BJ (cell line): ENCODE results near the gene IL12A. TPM values are rescaled to one million over a fixed set of nuclear protein-coding genes. Genes with fewer than 3 reads are reported as not detected.

Experiments used
- CTCF ChIA-PET: fragments of 350-600 bp; formaldehyde crosslinking; extraction: SDS; loops from one replicate; lab custom pipeline; 2021; ENCODE audit warnings: antibody characterized with exemption, inconsistent platforms; lab: Yijun Ruan, JAX
- POLR2A ChIA-PET: fragments of 300-600 bp; sonication (Branson Sonifier 250); formaldehyde crosslinking; extraction: SDS; loops from one replicate; lab custom pipeline; 2021; ENCODE audit warnings: antibody characterized with exemption; lab: Charles Lee
- DNase-seq: peaks from one replicate; pipeline ENCODE4 v3.0.0-alpha.2; 2011; ENCODE audit warnings: low read depth
- H3K27me3 ChIP-seq: 2 replicates; pipeline ENCODE4 v1.6.0; 2011; ENCODE audit warnings: low read length; ENCODE audit not compliant: control insufficient read depth, insufficient read depth
- H3K36me3 ChIP-seq: 2 replicates; pipeline ENCODE4 v1.5.1; 2011; ENCODE audit warnings: low read length; ENCODE audit not compliant: control insufficient read depth, insufficient read depth
- H3K4me3 ChIP-seq: 2 replicates; pipeline ENCODE4 v1.5.1; 2011; ENCODE audit warnings: low read depth, mild to moderate bottlenecking, control low read depth, low read length
- polyA plus RNA-seq: library from polyadenylated mRNA; depleted of rRNA; stranded (reverse); fragments of >200 nt; gene quantifications from 2 replicates; pipeline ENCODE4 v1.2.3, GENCODE V29; 2011
- TF ChIP-seq, protein P1 (sequence below): IDR thresholded peaks from 2 replicates; pipeline ENCODE4 v1.5.1; 2011; ENCODE audit warnings: low read depth, mild to moderate bottlenecking, control low read depth, inconsistent platforms, low read length, moderate library complexity; ENCODE audit not compliant: insufficient read depth

IL12A gene
- polyA plus RNA-seq, 1 experiment = 0.50 TPM

DNA sequence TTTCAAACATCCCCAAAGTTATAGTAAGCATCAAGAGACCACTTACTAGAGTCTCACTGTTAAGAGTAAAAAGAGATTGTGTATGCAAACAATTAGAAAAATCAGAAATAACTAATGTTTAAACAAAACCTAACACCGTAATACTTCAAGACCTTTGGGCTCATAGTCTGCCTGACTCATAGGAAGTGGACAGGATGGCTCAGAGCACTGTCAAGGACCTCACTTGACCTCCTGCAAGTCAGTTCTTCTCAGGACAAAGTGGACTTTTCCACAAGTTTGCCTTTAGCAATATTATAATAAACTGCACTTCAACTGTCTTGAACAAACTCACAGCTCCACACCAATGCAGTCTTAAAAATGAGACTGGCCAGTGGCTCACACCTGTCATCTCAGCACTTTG, 34.8 kb downstream of the IL12A start:
- no peaks in the 10 kb centered on the region for H3K36me3 ChIP-seq
- no peak overlapping the region for H3K4me3 ChIP-seq
- peaks cover 2% of the 10 kb centered on the region; the same call in 1 of the 2 replicates for H3K27me3 ChIP-seq
- ChIA-PET CTCF (no interaction called here), POLR2A (no interaction called here)
- no peak for DNase-seq
- TF ChIP-seq, protein P1, sequence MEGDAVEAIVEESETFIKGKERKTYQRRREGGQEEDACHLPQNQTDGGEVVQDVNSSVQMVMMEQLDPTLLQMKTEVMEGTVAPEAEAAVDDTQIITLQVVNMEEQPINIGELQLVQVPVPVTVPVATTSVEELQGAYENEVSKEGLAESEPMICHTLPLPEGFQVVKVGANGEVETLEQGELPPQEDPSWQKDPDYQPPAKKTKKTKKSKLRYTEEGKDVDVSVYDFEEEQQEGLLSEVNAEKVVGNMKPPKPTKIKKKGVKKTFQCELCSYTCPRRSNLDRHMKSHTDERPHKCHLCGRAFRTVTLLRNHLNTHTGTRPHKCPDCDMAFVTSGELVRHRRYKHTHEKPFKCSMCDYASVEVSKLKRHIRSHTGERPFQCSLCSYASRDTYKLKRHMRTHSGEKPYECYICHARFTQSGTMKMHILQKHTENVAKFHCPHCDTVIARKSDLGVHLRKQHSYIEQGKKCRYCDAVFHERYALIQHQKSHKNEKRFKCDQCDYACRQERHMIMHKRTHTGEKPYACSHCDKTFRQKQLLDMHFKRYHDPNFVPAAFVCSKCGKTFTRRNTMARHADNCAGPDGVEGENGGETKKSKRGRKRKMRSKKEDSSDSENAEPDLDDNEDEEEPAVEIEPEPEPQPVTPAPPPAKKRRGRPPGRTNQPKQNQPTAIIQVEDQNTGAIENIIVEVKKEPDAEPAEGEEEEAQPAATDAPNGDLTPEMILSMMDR = no peak

DNA sequence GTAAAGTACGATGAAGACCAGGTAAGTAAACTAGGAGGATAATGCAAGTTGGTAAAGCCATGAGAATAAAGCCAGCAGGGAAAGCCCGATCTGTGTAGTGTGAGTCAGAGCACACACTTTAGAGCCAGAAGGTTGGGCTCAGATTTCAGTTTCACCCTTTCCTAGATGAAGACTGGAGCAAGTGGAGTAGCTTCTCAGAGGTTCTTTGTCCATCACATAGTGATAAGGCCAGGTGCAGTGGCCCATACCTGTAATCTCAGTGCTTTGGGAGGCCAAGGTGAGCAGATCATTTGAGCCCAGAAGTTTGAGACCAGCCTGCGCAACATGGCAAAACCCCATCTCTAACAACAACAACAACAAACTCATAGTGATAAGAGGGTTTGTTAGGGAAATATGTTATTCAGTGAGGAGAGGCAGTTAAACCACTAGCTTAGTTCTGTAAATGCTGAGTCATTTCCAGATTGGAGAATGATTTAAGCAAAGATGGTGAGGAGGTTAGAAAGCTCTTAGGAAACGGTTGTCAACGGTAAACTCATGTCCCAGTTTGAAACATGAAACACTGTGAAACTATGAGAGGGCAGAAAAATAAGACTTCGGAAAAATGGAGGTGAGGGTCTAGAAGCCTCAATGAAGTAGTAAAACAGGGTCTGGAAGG, 39.0 kb downstream of the IL12A start:
- Histone ChIP-seq H3K27me3 (no peaks in the 10 kb centered on the region), H3K36me3 (no peaks in the 10 kb centered on the region), H3K4me3 (no peak overlapping the region)
- TF ChIP-seq, protein P1 = no peak
- POLR2A ChIA-PET = interaction anchor here (0.5 kb wide), 1 partner anchor 197 kb away, joined by 3 read pairs; the partner anchor contains the start of gene C3orf80
- peak; percentile 20 for DNase-seq
- CTCF ChIA-PET = interaction anchor here (1.5 to 3.1 kb wide), 2 partner anchors 16 to 21 kb away, joined by 5 to 12 read pairs; no protein-coding TSS in a partner anchor

DNA sequence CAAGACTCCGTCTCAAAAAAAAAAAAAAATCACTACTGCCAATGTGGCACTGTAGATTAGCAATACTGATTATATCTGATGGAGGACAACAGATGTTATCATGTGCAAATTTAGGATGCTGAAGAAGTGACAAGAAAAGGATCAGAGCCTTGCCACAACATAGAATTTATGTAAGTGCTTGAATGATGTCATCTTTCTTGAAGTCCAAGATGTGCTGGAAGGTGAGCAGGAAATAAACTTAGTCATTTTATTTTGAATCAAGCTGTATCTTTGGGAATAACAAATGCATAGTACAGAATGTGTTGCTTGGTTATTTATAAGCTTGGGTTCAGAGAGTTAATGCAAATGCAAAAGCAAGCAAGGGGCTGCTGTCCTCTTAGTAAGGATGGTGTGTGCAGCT, 47.1 kb downstream of the IL12A start:
- ChIA-PET CTCF (interaction anchor here (0.6 kb wide), 1 partner anchor 20 kb away, joined by 3 read pairs; no protein-coding TSS in a partner anchor), POLR2A (interaction anchor here (0.7 kb wide), 1 partner anchor 1333 kb away, joined by 3 read pairs; no protein-coding TSS in a partner anchor)
- H3K4me3 ChIP-seq = no peak overlapping the region

DNA sequence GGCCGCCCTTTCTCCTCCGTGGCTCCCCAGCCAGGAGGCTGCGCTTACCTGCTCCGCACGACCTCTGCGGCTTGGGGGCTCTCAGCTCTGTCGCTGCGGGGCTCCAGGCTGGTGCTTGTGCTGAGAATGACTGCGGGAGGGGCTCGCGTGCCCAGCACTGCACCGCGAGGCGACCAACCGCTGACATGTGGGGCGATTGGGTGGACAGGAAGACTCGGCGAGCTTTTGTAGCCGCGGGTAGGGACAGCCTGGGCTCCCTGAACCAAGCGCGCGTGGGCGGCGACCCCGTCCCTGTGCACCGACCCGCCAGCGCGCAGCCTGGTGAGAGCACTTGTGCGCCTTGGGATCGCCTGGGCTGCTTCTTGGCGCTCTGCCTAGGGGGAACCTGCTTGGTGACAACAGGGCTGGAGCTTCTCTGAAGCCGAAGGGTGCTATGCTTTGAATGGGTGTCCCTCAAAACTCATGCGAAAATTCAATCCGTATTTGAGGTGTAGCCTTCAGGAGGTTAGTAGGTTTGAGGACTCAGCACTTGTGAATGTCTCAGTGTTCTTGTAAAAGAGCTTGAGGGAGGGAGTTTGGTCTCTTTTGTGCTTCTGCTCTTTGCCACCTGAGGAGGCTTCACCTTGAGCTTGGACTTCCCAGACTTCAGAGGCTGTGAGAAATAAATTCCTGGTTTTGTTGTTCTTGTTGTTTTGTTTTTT, 50.4 kb downstream of the IL12A start:
- ChIA-PET CTCF (interaction anchor here (0.6 to 1.0 kb wide), 2 partner anchors 33 to 241 kb away, joined by 3 read pairs; no protein-coding TSS in a partner anchor), POLR2A (interaction anchor here (0.5 kb wide), 1 partner anchor 134 kb away, joined by 3 read pairs; no protein-coding TSS in a partner anchor)
- peak overlapping the region; percentile 14; the same call in 1 of the 2 replicates for H3K4me3 ChIP-seq
- DNase-seq = no peak
- TF ChIP-seq, protein P1 = no peak
- no peaks in the 10 kb centered on the region for H3K36me3 ChIP-seq
- H3K27me3 ChIP-seq = peaks cover 25% of the 10 kb centered on the region

More for the DNA sequence above, 47.1 kb downstream of the IL12A start:
- H3K27me3 ChIP-seq = peaks cover 25% of the 10 kb centered on the region
- H3K36me3 ChIP-seq = no peaks in the 10 kb centered on the region
- TF ChIP-seq, protein P1 = no peak
- no peak for DNase-seq

DNA sequence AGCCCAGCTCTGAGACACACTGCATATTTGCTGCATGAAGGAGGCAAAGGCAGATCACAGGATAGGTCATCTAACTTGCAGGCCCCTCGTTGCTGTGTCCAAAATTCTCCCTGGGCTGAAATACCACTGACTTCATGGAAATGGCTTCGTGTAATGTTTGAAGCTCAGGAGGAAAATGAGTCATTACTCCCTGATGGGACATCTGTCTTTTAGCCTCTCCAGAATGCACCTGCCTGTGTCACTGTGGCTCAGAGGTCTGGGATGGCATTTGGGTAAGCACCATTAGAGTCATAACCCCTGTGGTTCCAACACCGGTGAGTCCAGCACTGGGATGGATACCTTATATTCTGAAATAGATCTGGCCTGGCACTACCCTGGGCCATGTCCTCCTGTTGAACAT, 51.5 kb downstream of the IL12A start:
- no peaks in the 10 kb centered on the region for H3K36me3 ChIP-seq
- H3K27me3 ChIP-seq = peaks cover 25% of the 10 kb centered on the region
- TF ChIP-seq, protein P1 = no peak
- no peak for DNase-seq
- H3K4me3 ChIP-seq = no peak overlapping the region
- CTCF ChIA-PET = interaction anchor here (0.5 to 1.9 kb wide), 3 partner anchors 9 to 788 kb away, joined by 3 to 8 read pairs (median 5); no protein-coding TSS in a partner anchor
- POLR2A ChIA-PET = no interaction called here
